Epithelial cell of proximal tubule (primary cell): ENCODE measurements around the gene PGBD4. TPM values are rescaled to one million over a fixed set of nuclear protein-coding genes. Genes with fewer than 3 reads are reported as not detected.

Experiments
- DNase-seq: peaks from one replicate; pipeline ENCODE4 v3.0.0-alpha.2; 2011; ENCODE audit warnings: low read depth
- H3K4me3 ChIP-seq: 2 replicates; pipeline ENCODE4 v1.5.1; 2011; ENCODE audit warnings: low read depth, mild to moderate bottlenecking, low read length
- total RNA-seq: library from RNA; depleted of rRNA; stranded (reverse); fragments of >200 nt; gene quantifications from 2 replicates; pipeline ENCODE4 v1.2.3, GENCODE V29; 2015
- TF ChIP-seq, protein P1 (sequence below): conservative IDR thresholded peaks from 2 replicates; pipeline ENCODE4 v1.5.1; 2012; ENCODE audit warnings: low read depth, mild to moderate bottlenecking, low read length

PGBD4 gene
- total RNA-seq, 1 donor from 2014 or later: 0.40 TPM

- no peak overlapping the region for H3K4me3 ChIP-seq
- TF ChIP-seq, protein P1, sequence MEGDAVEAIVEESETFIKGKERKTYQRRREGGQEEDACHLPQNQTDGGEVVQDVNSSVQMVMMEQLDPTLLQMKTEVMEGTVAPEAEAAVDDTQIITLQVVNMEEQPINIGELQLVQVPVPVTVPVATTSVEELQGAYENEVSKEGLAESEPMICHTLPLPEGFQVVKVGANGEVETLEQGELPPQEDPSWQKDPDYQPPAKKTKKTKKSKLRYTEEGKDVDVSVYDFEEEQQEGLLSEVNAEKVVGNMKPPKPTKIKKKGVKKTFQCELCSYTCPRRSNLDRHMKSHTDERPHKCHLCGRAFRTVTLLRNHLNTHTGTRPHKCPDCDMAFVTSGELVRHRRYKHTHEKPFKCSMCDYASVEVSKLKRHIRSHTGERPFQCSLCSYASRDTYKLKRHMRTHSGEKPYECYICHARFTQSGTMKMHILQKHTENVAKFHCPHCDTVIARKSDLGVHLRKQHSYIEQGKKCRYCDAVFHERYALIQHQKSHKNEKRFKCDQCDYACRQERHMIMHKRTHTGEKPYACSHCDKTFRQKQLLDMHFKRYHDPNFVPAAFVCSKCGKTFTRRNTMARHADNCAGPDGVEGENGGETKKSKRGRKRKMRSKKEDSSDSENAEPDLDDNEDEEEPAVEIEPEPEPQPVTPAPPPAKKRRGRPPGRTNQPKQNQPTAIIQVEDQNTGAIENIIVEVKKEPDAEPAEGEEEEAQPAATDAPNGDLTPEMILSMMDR: no peak
- DNase-seq: no peak
Observed at GRCh38 chr15:34122771-34123183, 20.9 kb downstream of the PGBD4 start.

- DNase-seq: no peak
- no peak overlapping the region for H3K4me3 ChIP-seq
- TF ChIP-seq, protein P1: no peak
Observed at GRCh38 chr15:34124651-34125050, 22.8 kb downstream of the PGBD4 start.

DNA sequence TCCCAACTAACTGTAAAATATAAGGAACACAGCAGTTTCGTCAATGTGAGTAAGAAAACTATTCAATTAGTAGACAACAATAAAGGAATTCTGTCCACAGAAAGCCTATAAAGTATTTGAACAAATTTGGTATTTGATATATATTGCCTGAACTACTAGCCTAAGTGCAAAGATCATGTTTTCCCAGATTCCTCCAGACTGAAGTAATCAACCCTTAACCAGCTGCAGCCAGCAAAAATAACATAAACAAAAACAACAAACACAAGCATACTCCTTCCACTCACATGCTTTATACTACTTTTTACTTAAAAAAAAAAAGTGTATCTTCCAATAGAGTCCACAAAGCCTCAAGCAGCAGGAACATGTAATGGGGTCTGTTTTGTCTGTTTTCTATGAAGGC is 24.1 kb downstream of the PGBD4 start:
- DNase-seq: no peak
- TF ChIP-seq, protein P1: no peak
- no peak overlapping the region for H3K4me3 ChIP-seq

GRCh38 chr15:34126522-34126921 is 24.6 kb downstream of the PGBD4 start:
- TF ChIP-seq, protein P1: no peak
- no peak overlapping the region for H3K4me3 ChIP-seq
- no peak for DNase-seq

DNA sequence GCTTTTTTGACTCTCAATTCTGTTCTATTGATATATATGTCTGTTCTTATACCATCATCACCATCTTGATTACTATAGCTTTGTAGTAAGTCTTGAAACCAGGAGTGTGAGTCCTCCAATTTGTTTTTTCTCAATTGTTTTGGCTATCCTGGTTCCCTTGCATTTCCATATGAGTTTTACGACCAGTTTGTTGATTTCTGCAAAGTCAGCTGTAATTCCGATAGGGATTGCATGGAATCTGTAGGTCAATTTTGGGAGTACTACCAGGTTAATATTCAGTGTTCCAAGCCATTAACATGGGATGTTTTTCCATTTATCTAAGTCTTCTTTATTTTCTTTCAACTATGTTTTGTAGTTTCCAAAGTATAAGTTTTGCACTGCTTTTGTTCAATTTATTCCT is 27.0 kb downstream of the PGBD4 start:
- DNase-seq: no peak
- TF ChIP-seq, protein P1: no peak
- no peak overlapping the region for H3K4me3 ChIP-seq

- no peak for DNase-seq
- no peak overlapping the region for H3K4me3 ChIP-seq
- TF ChIP-seq, protein P1: no peak
Observed at GRCh38 chr15:34132881-34133280, 31.0 kb downstream of the PGBD4 start.

GRCh38 chr15:34133511-34133910 is 31.6 kb downstream of the PGBD4 start:
- H3K4me3 ChIP-seq: no peak overlapping the region
- DNase-seq: no peak
- TF ChIP-seq, protein P1: no peak
